Measurements from ENCODE around the gene MSANTD1.

GRCh38 chr4:3247399-3248177 is 1.4 kb upstream of the MSANTD1 start:
- TF ChIP-seq POLR2A (IDR thresholded peaks at IDR 0.05; ENCODE audit: control extremely low read depth in 1 of 2, low read depth in 2 of 2, low read length in 2 of 2) (no peak), RAD21 (IDR thresholded peaks at IDR 0.05 in 1 of 2, conservative IDR thresholded peaks at IDR 0.05 in 1 of 2; ENCODE audit: low read depth in 2 of 2, low read length in 2 of 2) (no peak), CTCF (IDR thresholded peaks at IDR 0.05; ENCODE audit: control extremely low read depth in 1 of 3, insufficient read depth in 1 of 3, low read depth in 1 of 3, low read length in 3 of 3) (no peak), POLR2AphosphoS5 (IDR thresholded peaks at IDR 0.05; ENCODE audit: low read depth, low read length) (no peak), SP1 (IDR thresholded peaks at IDR 0.05; ENCODE audit: low read depth, low read length) (no peak), EP300 (IDR thresholded peaks at IDR 0.05; ENCODE audit: borderline replicate concordance in 1 of 2, low read depth in 2 of 2, low read length in 2 of 2) (no peak), GTF2F1 (IDR thresholded peaks at IDR 0.05; ENCODE audit: borderline replicate concordance, low read depth, low read length) (no peak), ZNF274 (IDR thresholded peaks at IDR 0.05; ENCODE audit: borderline replicate concordance, extremely low read depth, low read length) (no peak)

Measured in H1 (cell line).